Right lobe of liver (tissue), 6 donors: ENCODE results near the gene SLF2. TPM values are rescaled to one million over a fixed set of nuclear protein-coding genes. Genes with fewer than 3 reads are reported as not detected.

Source experiments
- ATAC-seq, 4 donors: fragments of 200-7000 bp; cut with Tn5 transposase; one replicate each; pipeline ENCODE4 v1.9.1; 2020; ENCODE audit warnings: mild to moderate bottlenecking in 4 of 4, moderate library complexity in 4 of 4
- DNase-seq, 3 donors: peaks; one replicate each; pipeline ENCODE4 v3.0.0-alpha.2; 2020
- H3K27ac ChIP-seq, 3 donors: fragments of 200-600 bp; one replicate each; pipeline ENCODE4 v1.8.0; 2022
- H3K27me3 ChIP-seq, 2 donors: fragments of 200-600 bp; one replicate each; pipeline ENCODE4 v1.8.0; 2022
- H3K36me3 ChIP-seq, 4 donors: fragments of 200-600 bp; sonication (generic) in 1 of 4; one replicate each; pipeline versions ENCODE4 v1.5.1 to v1.8.0; 2017 to 2022; ENCODE audit warnings: control low read depth in 1 of 4
- H3K4me1 ChIP-seq, 4 donors: fragments of 200-600 bp; sonication (generic) in 1 of 4; one replicate each; pipeline versions ENCODE4 v1.5.1 to v1.8.0; 2017 to 2022; ENCODE audit warnings: control low read depth in 1 of 4
- H3K4me3 ChIP-seq, 3 donors: fragments of 200-600 bp; one replicate each; pipeline ENCODE4 v1.8.0; 2022
- H3K9me3 ChIP-seq, 4 donors: fragments of 200-600 bp; sonication (generic) in 1 of 4; one replicate each; pipeline versions ENCODE4 v1.5.1 to v1.8.0; 2017 to 2022; ENCODE audit warnings: control low read depth in 1 of 4
- CTCF ChIP-seq, 4 donors: fragments of 200-600 bp in 3 of 4; fragments of 450-650 bp in 1 of 4; IDR thresholded peaks; one replicate each; pipeline versions ENCODE4 v1.5.1 to v1.8.0; 2016 to 2022; ENCODE audit warnings: antibody characterized with exemption in 4 of 4, mild to moderate bottlenecking in 2 of 4
- POLR2A ChIP-seq: fragments of 450-650 bp; IDR thresholded peaks from one replicate; pipeline ENCODE4 v1.6.1; 2017; ENCODE audit warnings: antibody characterized with exemption, mild to moderate bottlenecking
- WGBS: methylation state at CpG from one replicate; pipeline ENCODE4 v1.1.6; 2018; ENCODE audit warnings: low coverage, low lambda C conversion rate; ENCODE audit not compliant: insufficient coverage; ENCODE audit errors: missing lambda C conversion rate; 5-methylcytosine and 5-hydroxymethylcytosine counted together
- intact Hi-C, 2 donors: fragments of 100-400 bp; cut with DNase I; formaldehyde crosslinking; loops; one replicate each; pipeline versions ENCODE4 v1.11.2 to v1.14.1; 2022
- total RNA-seq, 6 experiments: library from RNA; depleted of rRNA in 2 of 6; stranded (reverse); fragments of >200 nt in 2 of 6; fragmentation: NEBNext Ultra II Directional in 3 of 6; extraction: Animal tissue kit (Norgen Biotek cat#: 25700) in 3 of 6; gene quantifications; one replicate each; pipeline versions ENCODE4 v1.1.0 to v1.2.4, GENCODE V29; 2016 to 2023
- donor health status: DM: no; HTN: yes; CAD: no.
- donor health status: DM: no; HTN: no; CAD: no.
- donor health status: DM: no; HTN: no; CAD: no.
- donor health status: DM: no; HTN: yes; CAD: no.
- donor health status: DM: no; HTN: yes; CAD: no.

The SLF2 gene
- total RNA-seq, 6 experiments from 2014 or later = 7.1 to 14.2 (median 10.0) TPM

GRCh38 chr10:100982916-100983830, 70.4 kb downstream of the SLF2 start:
- Histone ChIP-seq H3K36me3 (peaks cover 0 to 61% (median 15%) of the 10 kb centered on the region in 4 donors), H3K27ac (no peak overlapping the region), H3K9me3 (no peaks in the 10 kb centered on the region), H3K4me3 (no peak overlapping the region), H3K4me1 (peaks cover 0 to 25% (median 7%) of the 10 kb centered on the region in 4 donors), H3K27me3 (no peaks in the 10 kb centered on the region)
- DNase-seq (peak in 1 of 3 donors; percentile 48), ATAC-seq (no peak)
- TF ChIP-seq CTCF (IDR thresholded peaks at IDR 0.05) (no peak), POLR2A (no peak)
- WGBS = 70% methylated on average over 4 of the region's 24 CpGs
- intact Hi-C loops = no loop called here

GRCh38 chr10:100983868-100984671, 71.3 kb downstream of the SLF2 start:
- Histone ChIP-seq H3K27me3 (no peaks in the 10 kb centered on the region), H3K4me3 (no peak overlapping the region), H3K27ac (no peak overlapping the region), H3K9me3 (no peaks in the 10 kb centered on the region), H3K36me3 (peaks cover 0 to 52% (median 10%) of the 10 kb centered on the region in 4 donors), H3K4me1 (peaks cover 0 to 29% (median 9%) of the 10 kb centered on the region in 4 donors)
- ATAC-seq (no peak), DNase-seq (peak in 1 of 3 donors; percentile 39)
- intact Hi-C loops = no loop called here
- no peak for TF ChIP-seq CTCF (IDR thresholded peaks at IDR 0.05)
- TF ChIP-seq POLR2A = no peak
- WGBS = 85% methylated on average over 3 of the region's 13 CpGs

- H3K9me3 ChIP-seq = no peaks in the 10 kb centered on the region
- intact Hi-C loops = no loop called here
- DNase-seq = peak in 1 of 3 donors; percentile 46
- ATAC-seq = no peak
- H3K4me1 ChIP-seq = peaks cover 0 to 29% (median 9%) of the 10 kb centered on the region in 4 donors
- H3K4me3 ChIP-seq = no peak overlapping the region
- TF ChIP-seq POLR2A = no peak
- no peak for TF ChIP-seq CTCF (IDR thresholded peaks at IDR 0.05)
- peaks cover 0 to 45% (median 8%) of the 10 kb centered on the region in 4 donors for H3K36me3 ChIP-seq
- H3K27me3 ChIP-seq = no peaks in the 10 kb centered on the region
- no CpG with 5 or more reads among the region's 2 CpGs for WGBS
- no peak overlapping the region for H3K27ac ChIP-seq
Observed at GRCh38 chr10:100984672-100985177, 72.0 kb downstream of the SLF2 start.

GRCh38 chr10:100985336-100985735, 72.6 kb downstream of the SLF2 start:
- no peak for TF ChIP-seq CTCF (IDR thresholded peaks at IDR 0.05)
- TF ChIP-seq POLR2A = peak; percentile 7
- WGBS = 39% methylated on average over 5 of the region's 5 CpGs
- Histone ChIP-seq H3K9me3 (no peaks in the 10 kb centered on the region), H3K36me3 (peaks cover 0 to 39% (median 5%) of the 10 kb centered on the region in 4 donors), H3K27me3 (no peaks in the 10 kb centered on the region), H3K27ac (no peak overlapping the region), H3K4me3 (no peak overlapping the region), H3K4me1 (peaks cover 0 to 29% (median 9%) of the 10 kb centered on the region in 4 donors)
- no peak for DNase-seq
- intact Hi-C loops = no loop called here
- ATAC-seq = peak; percentile 5 to 18 (median 13)
